ENCODE results near the gene LAG3.

The LAG3 gene

GRCh38 chr12:6787309-6787708, 15.0 kb downstream of the LAG3 start:
- DNase-seq (ENCODE audit: low read depth in 3 of 3, low spot score in 1 of 3) = no peak

- peak; percentile 38 to 56 (median 52) for DNase-seq (ENCODE audit: low read depth in 3 of 3, low spot score in 1 of 3)
These were observed 16.9 kb downstream of the LAG3 start, which contains the start of gene CD4 for GRCh38 chr12:6788972-6789924. Gene CD4 (plus strand): TSS chr12:6789528. CDS start chr12:6800139, 10,611 bp downstream.

- DNase-seq (ENCODE audit: low read depth in 3 of 3, low spot score in 1 of 3) = no peak
These were observed 18.3 kb downstream of the LAG3 start for GRCh38 chr12:6790496-6791150.

- no peak for DNase-seq (ENCODE audit: low read depth in 3 of 3, low spot score in 1 of 3)
These were observed 19.7 kb downstream of the LAG3 start for GRCh38 chr12:6791931-6792520.

DNA sequence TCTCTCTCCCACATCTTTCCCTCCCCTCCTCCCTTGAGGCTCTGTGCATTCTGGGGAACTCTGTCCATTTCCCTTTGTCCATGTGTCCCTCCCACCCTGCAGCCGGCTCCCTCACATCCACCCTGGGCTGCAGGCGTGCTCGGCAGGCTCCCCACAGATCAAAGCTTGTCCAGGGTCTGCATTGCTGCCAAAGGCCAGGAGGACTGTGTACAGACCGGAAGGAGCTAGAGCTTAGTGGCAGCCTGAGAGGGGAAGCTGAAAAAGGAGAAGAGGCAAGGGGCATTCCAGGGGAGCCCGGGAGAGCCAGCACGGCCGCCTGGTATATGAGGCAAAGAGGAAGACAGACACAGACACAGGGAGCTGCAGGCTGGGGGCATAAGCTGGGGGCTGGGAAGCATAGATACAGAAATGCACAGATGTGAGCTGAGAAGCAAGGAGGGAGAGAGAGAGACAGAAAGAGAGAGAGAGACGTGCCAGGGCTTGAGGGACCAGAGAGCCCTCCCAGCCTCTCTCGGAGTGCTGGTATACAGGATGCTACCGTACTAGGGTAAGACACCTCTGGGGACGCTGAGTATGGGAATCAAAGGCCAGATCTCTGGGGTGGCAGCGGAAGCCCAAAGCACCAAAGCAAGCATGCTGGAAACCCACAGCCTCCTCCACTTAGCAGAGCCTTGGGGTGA, 20.3 kb downstream of the LAG3 start:
- DNase-seq (ENCODE audit: low read depth in 3 of 3, low spot score in 1 of 3) = no peak

GRCh38 chr12:6795088-6795487, 22.8 kb downstream of the LAG3 start:
- DNase-seq (ENCODE audit: low read depth in 3 of 3, low spot score in 1 of 3) = no peak

DNA sequence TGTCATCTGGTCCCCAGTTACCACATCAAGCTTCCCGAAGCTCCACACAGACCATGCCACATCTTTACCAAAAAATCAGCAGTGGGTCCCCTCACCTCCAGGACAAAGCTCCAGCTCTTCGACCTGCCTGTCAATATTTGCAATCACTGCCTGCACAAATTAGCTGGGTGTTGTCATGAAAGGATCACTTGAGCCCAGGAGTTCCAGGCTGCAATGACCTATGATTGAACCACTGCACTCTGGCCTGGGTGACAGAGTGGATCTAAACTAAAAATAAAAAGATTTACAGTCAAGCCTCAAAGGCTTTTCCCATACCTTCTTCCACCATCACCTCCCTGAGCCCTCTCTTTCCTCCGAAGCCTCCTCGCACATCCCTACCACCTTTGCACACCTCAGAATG, 24.3 kb downstream of the LAG3 start:
- DNase-seq (ENCODE audit: low read depth in 3 of 3, low spot score in 1 of 3) = no peak

DNA sequence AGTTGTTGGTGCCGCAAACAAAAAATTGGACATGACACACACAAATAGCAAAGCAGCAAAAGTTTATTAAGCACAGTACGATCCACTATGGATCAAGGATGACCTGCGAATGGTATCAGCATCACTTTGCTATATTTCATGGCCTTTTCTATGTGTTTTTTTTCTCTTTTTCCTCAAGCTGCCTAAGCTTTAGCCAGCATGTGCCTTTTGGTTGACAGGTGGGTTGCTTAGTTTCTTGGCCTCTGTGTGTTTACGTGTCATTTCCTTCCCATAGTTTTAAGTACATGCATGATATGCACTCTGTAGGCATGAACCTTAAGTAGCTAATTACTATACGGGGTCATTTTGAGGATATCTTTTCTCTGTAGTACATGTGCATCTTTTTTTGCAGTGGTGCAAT, 26.8 kb downstream of the LAG3 start:
- DNase-seq (ENCODE audit: low read depth in 3 of 3, low spot score in 1 of 3) = no peak

DNA sequence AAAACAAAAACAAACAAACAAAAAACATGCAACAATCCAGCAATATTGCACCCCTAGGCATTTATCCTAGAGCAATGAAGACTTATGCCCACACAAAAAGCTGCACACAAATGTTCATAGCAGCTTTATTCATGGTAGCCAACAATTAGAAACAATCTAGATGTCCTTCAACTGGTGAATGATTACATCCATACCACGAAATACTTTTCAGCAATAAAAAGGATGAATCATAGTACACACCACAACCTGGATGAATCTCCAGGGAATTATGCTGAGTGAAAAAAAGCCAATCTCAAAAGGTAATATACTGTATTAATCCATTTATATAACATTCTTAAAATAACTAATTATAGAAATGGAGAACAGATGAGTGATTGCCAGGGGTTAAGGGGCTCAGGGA, 34.9 kb downstream of the LAG3 start:
- DNase-seq (ENCODE audit: low read depth in 3 of 3, low spot score in 1 of 3) = no peak

DNA sequence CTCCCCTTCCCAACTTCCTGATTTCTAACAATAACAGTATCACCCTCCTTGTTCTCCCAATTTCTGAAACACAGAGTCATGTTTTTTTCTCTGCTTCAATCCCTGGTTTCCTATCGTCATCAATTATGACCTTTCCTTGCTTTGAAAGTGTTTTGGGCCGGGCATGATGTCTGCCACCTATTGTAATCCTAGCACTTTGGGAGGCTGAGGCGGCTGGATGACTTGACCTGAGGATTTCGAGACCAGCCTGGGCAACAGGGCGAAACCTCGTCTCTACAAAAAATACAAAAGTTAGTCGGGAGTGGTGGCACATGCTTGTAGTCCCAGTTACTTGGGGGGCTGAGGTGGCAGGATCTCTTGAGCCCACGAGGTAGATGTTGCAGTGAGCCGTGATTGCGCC, 36.7 kb downstream of the LAG3 start:
- no peak for DNase-seq (ENCODE audit: low read depth in 3 of 3, low spot score in 1 of 3)

GRCh38 chr12:6810758-6811157, 38.4 kb downstream of the LAG3 start:
- no peak for DNase-seq (ENCODE audit: low read depth in 3 of 3, low spot score in 1 of 3)

DNA sequence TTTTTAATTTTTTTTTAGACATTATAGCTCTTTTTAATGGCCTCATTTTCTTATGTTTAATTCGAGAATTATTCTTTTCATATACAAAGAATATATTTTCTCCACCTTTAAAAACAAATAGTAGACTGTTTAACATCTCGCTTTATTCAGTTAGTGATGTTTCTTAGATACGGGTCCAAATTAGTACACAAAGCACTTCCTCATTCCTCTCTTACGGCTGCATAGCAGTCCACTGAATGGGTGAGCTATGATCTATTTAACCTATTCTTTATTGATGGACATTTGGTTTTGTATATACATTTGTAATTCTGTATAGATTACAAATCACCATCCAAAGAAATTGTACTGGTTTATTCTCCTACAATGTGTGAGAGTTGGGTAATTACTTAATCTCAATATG, 41.0 kb downstream of the LAG3 start:
- no peak for DNase-seq (ENCODE audit: low read depth in 3 of 3, low spot score in 1 of 3)

- no peak for DNase-seq (ENCODE audit: low read depth in 3 of 3, low spot score in 1 of 3)
These were observed 44.3 kb downstream of the LAG3 start for GRCh38 chr12:6816598-6816997.

DNA sequence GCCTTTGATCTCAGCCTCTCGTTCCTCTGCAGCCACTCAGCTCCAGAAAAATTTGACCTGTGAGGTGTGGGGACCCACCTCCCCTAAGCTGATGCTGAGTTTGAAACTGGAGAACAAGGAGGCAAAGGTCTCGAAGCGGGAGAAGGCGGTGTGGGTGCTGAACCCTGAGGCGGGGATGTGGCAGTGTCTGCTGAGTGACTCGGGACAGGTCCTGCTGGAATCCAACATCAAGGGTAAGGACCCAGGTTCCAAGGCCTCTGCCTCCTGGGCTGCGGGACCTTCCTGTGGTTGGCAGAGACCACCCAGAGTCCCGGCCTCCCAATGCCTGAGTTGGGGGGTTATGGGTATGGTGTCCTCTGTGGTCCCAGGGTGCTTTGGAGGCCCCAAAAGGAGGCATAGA, 44.8 kb downstream of the LAG3 start:
- no peak for DNase-seq (ENCODE audit: low read depth in 3 of 3, low spot score in 1 of 3)

GRCh38 chr12:6817662-6818157, 45.4 kb downstream of the LAG3 start:
- DNase-seq (ENCODE audit: low read depth in 3 of 3, low spot score in 1 of 3) = no peak

DNA sequence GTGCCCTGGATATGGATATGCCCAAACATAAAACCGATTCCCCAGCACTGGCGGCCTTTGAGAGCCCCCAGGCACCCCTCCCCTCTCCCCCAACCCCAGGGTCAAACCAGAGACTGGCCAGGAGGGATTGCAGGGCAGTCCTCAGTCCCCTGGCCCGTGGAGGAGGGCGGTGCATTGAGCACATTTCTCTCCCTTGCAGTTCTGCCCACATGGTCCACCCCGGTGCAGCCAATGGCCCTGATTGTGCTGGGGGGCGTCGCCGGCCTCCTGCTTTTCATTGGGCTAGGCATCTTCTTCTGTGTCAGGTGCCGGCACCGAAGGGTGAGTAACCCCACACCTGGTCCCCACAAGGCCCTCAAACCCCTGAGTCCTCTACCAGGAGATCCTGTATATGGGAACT, 45.9 kb downstream of the LAG3 start:
- DNase-seq (ENCODE audit: low read depth in 3 of 3, low spot score in 1 of 3) = no peak

GRCh38 chr12:6818645-6819044, 46.3 kb downstream of the LAG3 start:
- DNase-seq (ENCODE audit: low read depth in 3 of 3, low spot score in 1 of 3) = no peak

GRCh38 chr12:6819106-6820030, 47.0 kb downstream of the LAG3 start:
- no peak for DNase-seq (ENCODE audit: low read depth in 3 of 3, low spot score in 1 of 3)

GRCh38 chr12:6820166-6820565, 47.8 kb downstream of the LAG3 start:
- no peak for DNase-seq (ENCODE audit: low read depth in 3 of 3, low spot score in 1 of 3)
